K562 (cell line): ENCODE results near the gene IL11. TPM values are rescaled to one million over a fixed set of nuclear protein-coding genes. Genes with fewer than 3 reads are reported as not detected.

Experiments used
- ATF1 ChIP-seq, 2 experiments: fragments of 450-650 bp in 1 of 2; IDR thresholded peaks; 2 replicates each; pipeline ENCODE4 v1.6.1; 2016; ENCODE audit warnings: missing compliant biosample characterization in 1 of 2, missing genetic modification characterization in 1 of 2
- CLOCK ChIP-seq: fragments of 250-450 bp; sonication (Bioruptor Pico); IDR thresholded peaks from 2 replicates; pipeline ENCODE4 v1.4.0; 2020; ENCODE audit warnings: mild to moderate bottlenecking, moderate library complexity, borderline replicate concordance
- DMBX1 ChIP-seq: fragments of 250-450 bp; sonication (Bioruptor Pico); IDR thresholded peaks from 2 replicates; pipeline ENCODE4 v1.8.0; 2022; ENCODE audit warnings: inconsistent platforms, mild to moderate bottlenecking, moderate library complexity, borderline replicate concordance
- DNMT1 ChIP-seq: fragments of 450-650 bp; IDR thresholded peaks from 2 replicates; pipeline ENCODE4 v1.6.1; 2016; ENCODE audit warnings: antibody characterized with exemption, mild to moderate bottlenecking
- FOXP1 ChIP-seq: sonication (generic); formaldehyde crosslinking; IDR thresholded peaks from 2 replicates; pipeline ENCODE4 v1.8.0; 2022; ENCODE audit warnings: mild to moderate bottlenecking, missing genetic modification reagents
- HDAC3 ChIP-seq: fragments of 450-650 bp; IDR thresholded peaks from 2 replicates; pipeline ENCODE4 v1.6.1; 2018; ENCODE audit warnings: borderline replicate concordance, mild to moderate bottlenecking, moderate library complexity; ENCODE audit not compliant: partially characterized antibody
- HOMEZ ChIP-seq: fragments of 250-450 bp; sonication (Bioruptor Pico); IDR thresholded peaks from 2 replicates; pipeline ENCODE4 v1.4.0; 2020; ENCODE audit warnings: mild to moderate bottlenecking, moderate library complexity
- MEF2A ChIP-seq: IDR thresholded peaks from 2 replicates; pipeline ENCODE4 v1.6.1; 2011; ENCODE audit warnings: low read depth, mild to moderate bottlenecking, low read length, moderate library complexity; ENCODE audit not compliant: control insufficient read depth
- MTA2 ChIP-seq: fragments of 450-650 bp; IDR thresholded peaks from 2 replicates; pipeline ENCODE4 v1.6.1; 2016; ENCODE audit warnings: low read depth
- NCOR1 ChIP-seq: fragments of 450-650 bp; IDR thresholded peaks from 2 replicates; pipeline ENCODE4 v1.6.1; 2016; ENCODE audit warnings: mild to moderate bottlenecking, moderate library complexity
- NFE2L1 ChIP-seq: fragments of 450-650 bp; IDR thresholded peaks from 2 replicates; pipeline ENCODE4 v1.6.1; 2016; ENCODE audit warnings: missing genetic modification characterization, low read depth, mild to moderate bottlenecking, missing compliant biosample characterization, moderate library complexity, borderline replicate concordance
- NONO ChIP-seq, 2 experiments: fragments of 200-400 bp in 1 of 2; fragments of 450-650 bp in 1 of 2; formaldehyde crosslinking in 1 of 2; IDR thresholded peaks; 2 replicates each; pipeline ENCODE4 v1.6.1; 2017; ENCODE audit warnings: low read depth in 2 of 2, mild to moderate bottlenecking in 2 of 2, moderate library complexity in 2 of 2, low read length in 1 of 2
- PML ChIP-seq: IDR thresholded peaks from 2 replicates; pipeline ENCODE4 v1.6.1; 2012; ENCODE audit warnings: low read length, inconsistent platforms
- RBM34 ChIP-seq: fragments of 200-400 bp; formaldehyde crosslinking; IDR thresholded peaks from 2 replicates; pipeline ENCODE4 v1.6.1; 2018; ENCODE audit warnings: low read length, borderline replicate concordance; ENCODE audit not compliant: insufficient read depth
- SLC30A9 ChIP-seq: fragments of 250-450 bp; sonication (Bioruptor Pico); IDR thresholded peaks from 2 replicates; pipeline ENCODE4 v1.8.0; 2022; ENCODE audit warnings: mild to moderate bottlenecking, moderate library complexity
- SNAPC5 ChIP-seq: fragments of 250-450 bp; sonication (Bioruptor Pico); IDR thresholded peaks from 2 replicates; pipeline ENCODE4 v1.8.0; 2021; ENCODE audit warnings: moderate library complexity, mild to moderate bottlenecking, inconsistent platforms
- SNRNP70 ChIP-seq: fragments of 200-400 bp; formaldehyde crosslinking; optimal IDR thresholded peaks from 2 replicates; pipeline ENCODE3; 2017; ENCODE audit warnings: low read depth, low read length
- U2AF1 ChIP-seq: fragments of 200-400 bp; formaldehyde crosslinking; optimal IDR thresholded peaks from 2 replicates; pipeline ENCODE3; 2017; ENCODE audit warnings: mild to moderate bottlenecking, low read depth, low read length, moderate library complexity
- ZBTB34 ChIP-seq: fragments of 250-450 bp; sonication (Bioruptor Pico); IDR thresholded peaks from 2 replicates; pipeline ENCODE4 v1.8.0; 2021; ENCODE audit warnings: mild to moderate bottlenecking, moderate library complexity
- ZNF140 ChIP-seq: fragments of 250-450 bp; sonication (Bioruptor Pico); IDR thresholded peaks from 2 replicates; pipeline ENCODE4 v1.8.0; 2021; ENCODE audit warnings: moderate library complexity, mild to moderate bottlenecking, inconsistent platforms
- ZNF143 ChIP-seq: sonication (generic); formaldehyde crosslinking; IDR thresholded peaks from 2 replicates; pipeline ENCODE4 v1.9.0; 2022; ENCODE audit warnings: mild to moderate bottlenecking, missing genetic modification reagents
- ZNF217 ChIP-seq: sonication (generic); formaldehyde crosslinking; IDR thresholded peaks from 2 replicates; pipeline ENCODE4 v1.8.0; 2022; ENCODE audit warnings: mild to moderate bottlenecking, missing genetic modification reagents
- ZNF695 ChIP-seq: fragments of 450-650 bp; formaldehyde crosslinking; IDR thresholded peaks from 2 replicates; pipeline ENCODE4 v1.4.0; 2020; ENCODE audit warnings: mild to moderate bottlenecking, moderate library complexity
- polyA plus RNA-seq, 8 experiments: library from polyadenylated mRNA; depleted of rRNA in 4 of 8; stranded (reverse) in 5 of 8; unstranded in 3 of 8; fragments of >200 nt; fragmentation: Nextera tagmentation in 2 of 8; fragmentation: Illumina TruSeq in 1 of 8; extraction: Ambion mirVana in 2 of 8; extraction: Trizol in 1 of 8; gene quantifications; 2 replicates each; pipeline versions ENCODE4 v1.2.1 to v1.2.3, GENCODE V29; 2011 to 2014; ENCODE audit warnings: inconsistent platforms in 1 of 8, missing spikeins in 1 of 8
- total RNA-seq, 7 experiments: library from RNA; depleted of rRNA in 6 of 7; stranded (reverse); fragments of >200 nt in 6 of 7; fragmentation: Illumina TruSeq in 2 of 7; extraction: Trizol in 2 of 7; gene quantifications; 2 replicates each; pipeline versions ENCODE4 v1.2.1 to v1.2.3, GENCODE V29; 2011 to 2021; ENCODE audit warnings: low replicate concordance in 1 of 7

The IL11 gene
- total and polyA plus RNA-seq, 9 of the 15 experiments (the other 6 are each of a cell fraction or from before 2014, with no cell fraction given), result 0.04 to 0.42 (median 0.06) TPM; not detected in 6

- TF ChIP-seq MEF2A (no peak), NONO (IDR thresholded peaks at IDR 0.05; ENCODE audit: low read depth in 2 of 2, low read length in 1 of 2) (no peak; a peak in 1 of 4 replicates), ZNF143 (CRISPR knock-in tag) (no peak), MTA2 (no peak), NFE2L1 (tag) (no peak), HOMEZ (CRISPR knock-in tag) (no peak), SLC30A9 (CRISPR knock-in tag) (no peak), U2AF1 (no peak), ATF1 (CRISPR knock-in tag; IDR thresholded peaks at IDR 0.05) (no peak; the same call in 1 of the 2 replicates), ATF1 (tag; IDR thresholded peaks at IDR 0.05) (peak; percentile 99), PML (no peak), HDAC3 (no peak), DMBX1 (CRISPR knock-in tag) (no peak), ZBTB34 (CRISPR knock-in tag) (no peak), CLOCK (CRISPR knock-in tag) (no peak), SNAPC5 (no peak), RBM34 (no peak), NCOR1 (no peak), SNRNP70 (no peak), FOXP1 (CRISPR knock-in tag) (no peak), ZNF695 (CRISPR knock-in tag) (no peak), ZNF140 (CRISPR knock-in tag) (no peak), ZNF217 (CRISPR knock-in tag) (no peak), DNMT1 (no peak)
Observed at GRCh38 chr19:55339105-55339888, 31.0 kb downstream of the IL11 start, which contains the start of gene KMT5C (continued).
